Epidermal melanocyte (primary cell): ENCODE results near the gene LSM12.
A peak's percentile ranks its signal among the peaks of the same experiment; 100 is the strongest.
"Not testable (repeated sequence)": the region's sequence is repeated elsewhere in the genome, so short reads cannot be mapped to it uniquely, and the experiment has no call there.

Experiments
- DNase-seq: peaks from one replicate; pipeline ENCODE4 v3.0.0; 2011; ENCODE audit warnings: low spot score; ENCODE audit not compliant: insufficient read length

LSM12 gene

DNA sequence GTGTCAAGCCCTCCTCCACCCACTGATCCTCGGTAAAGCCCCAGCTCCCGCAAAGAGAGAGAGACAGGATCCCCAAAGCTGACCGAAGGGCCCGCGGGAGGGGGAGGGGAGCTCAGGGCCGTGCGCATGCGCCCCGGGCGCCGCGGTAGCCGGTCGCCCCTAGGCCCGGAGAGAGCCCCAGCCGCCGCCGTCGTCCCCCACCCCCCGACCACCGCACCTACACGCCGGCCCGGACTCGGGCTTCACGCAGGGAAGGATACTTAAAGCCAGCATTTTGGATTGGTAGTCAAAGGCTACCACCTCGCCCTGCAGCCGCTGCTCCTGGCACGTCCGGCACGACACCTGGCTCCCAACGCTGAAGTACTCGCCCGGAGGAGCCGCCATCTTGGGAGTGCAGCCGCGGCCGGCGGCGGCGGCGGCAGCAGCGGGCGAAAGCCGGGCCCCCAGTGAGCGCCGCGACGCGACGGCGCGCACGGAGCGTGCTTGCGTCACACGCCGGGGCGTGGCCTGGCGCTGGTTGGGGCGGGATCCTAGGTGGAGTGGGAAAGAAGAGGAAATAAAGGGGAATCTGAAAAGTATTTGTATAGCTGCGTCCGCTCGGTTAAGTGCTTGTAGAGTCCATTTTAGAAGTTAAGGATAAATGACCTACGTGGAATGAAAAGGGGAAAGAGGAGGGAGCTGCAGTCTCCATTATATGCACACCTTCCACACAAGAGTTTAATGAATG is at the start of gene LSM12:
TSS of gene LSM12 (minus strand) at position 468 of the 727 bp plus-strand sequence. CDS start at position 384, 84 bp downstream.
- peak; percentile 87 for DNase-seq

DNA sequence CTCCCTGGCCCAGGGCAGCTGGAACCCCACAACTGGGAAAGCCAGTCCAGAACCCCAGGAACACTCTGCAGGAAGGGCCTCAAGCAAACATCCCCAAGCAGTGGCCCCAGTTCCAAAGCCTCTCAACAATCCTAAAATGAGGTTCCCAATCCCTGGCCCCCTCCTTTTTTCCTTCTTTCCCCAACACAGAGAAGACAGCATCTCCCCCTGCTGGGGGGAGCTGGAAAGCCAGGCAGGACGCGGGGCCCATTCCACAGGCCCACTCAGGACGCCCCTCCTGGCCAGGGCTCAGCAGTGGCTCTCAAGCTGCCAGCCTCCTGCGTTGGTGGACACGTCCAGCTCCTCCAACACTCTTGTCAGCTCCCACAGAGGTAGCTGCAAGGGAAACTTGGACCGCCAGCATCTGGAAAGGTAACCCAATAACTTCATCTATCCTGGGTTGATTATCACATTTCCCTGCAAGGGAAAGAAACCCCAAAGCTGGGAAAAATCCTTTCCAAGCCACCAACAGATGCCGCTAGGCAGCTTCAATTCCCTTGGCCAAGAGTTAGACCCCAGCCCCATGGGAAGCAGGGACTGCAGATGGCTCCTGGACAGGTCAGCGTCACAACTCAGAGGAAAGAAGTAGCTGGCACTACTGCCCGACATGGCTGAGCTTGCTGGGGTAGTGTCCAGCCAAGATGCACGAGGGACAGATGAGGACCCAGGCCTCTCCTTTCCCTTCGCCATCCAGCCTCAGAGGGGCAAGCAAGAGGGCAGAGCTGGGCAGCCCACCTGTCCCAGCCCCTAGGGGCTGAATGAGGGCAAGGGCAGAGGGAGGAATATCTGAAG is 49.3 kb upstream of the LSM12 start:
- peak; percentile 43 for DNase-seq

DNA sequence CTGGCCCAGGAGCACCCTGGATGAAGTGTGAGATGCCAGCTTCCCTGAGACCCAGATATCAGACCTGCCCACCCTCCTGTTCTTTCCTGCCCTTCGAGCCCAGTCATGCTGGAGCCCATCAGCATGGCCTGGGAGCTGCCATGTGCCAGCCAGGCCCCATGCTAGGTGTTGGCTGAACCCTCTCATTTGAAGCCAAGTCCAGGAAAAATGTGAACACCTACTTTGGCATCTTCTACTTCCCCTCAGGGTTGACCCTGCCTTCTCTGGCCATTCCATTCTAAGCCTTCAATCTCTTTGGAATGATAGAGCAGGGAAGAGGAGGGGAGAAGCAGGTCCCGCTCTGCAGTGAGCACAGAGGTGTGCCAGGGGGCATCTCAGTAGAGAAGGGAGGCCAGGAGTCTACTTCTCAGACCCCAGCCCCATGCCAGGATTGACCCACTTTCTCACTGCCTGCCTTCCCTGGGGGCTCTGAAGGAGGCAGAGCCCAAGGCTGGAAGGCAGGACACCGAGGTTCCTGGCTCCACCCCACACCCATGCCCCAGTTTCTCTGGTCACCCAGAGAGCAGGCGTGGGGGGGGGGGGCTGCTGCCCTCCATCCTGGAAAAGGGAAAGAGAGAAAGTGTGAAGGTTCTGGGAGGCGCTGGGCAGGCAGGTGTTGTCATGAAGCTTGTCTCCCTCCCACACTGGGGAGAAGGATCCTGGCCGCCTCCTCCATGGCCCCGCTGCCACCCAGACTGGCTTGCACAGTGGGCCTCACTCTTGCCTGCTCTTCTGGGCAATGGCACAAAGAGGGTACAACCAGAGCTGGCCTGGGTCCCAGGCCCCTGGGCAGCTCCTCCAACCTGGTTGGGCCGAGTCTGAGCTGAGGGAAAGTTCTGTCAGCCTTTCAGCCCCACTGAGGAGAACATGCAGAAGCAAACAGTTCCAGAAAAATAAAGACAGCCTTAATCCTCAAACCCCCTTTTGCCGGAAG is 47.7 kb upstream of the LSM12 start:
- no peak for DNase-seq

DNA sequence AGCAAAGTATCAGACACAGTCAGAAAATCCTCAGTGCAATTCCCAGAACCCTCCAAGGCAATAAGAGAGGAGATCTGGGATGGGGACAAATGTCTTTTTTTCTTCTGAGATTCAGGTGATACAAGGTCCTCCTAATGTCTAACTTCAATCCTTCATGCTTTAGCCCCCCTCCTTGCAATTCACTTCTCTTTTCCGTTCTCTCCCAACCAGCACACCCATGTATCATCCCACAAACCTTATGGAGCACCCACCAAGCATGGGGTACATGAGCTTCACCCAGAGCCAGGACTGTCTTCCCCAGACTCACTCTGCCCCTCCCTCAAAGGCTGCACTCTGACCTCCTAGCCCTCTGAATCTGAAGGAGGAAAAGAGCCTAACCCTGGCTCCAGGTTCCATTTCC is 46.9 kb upstream of the LSM12 start:
- no peak for DNase-seq

DNA sequence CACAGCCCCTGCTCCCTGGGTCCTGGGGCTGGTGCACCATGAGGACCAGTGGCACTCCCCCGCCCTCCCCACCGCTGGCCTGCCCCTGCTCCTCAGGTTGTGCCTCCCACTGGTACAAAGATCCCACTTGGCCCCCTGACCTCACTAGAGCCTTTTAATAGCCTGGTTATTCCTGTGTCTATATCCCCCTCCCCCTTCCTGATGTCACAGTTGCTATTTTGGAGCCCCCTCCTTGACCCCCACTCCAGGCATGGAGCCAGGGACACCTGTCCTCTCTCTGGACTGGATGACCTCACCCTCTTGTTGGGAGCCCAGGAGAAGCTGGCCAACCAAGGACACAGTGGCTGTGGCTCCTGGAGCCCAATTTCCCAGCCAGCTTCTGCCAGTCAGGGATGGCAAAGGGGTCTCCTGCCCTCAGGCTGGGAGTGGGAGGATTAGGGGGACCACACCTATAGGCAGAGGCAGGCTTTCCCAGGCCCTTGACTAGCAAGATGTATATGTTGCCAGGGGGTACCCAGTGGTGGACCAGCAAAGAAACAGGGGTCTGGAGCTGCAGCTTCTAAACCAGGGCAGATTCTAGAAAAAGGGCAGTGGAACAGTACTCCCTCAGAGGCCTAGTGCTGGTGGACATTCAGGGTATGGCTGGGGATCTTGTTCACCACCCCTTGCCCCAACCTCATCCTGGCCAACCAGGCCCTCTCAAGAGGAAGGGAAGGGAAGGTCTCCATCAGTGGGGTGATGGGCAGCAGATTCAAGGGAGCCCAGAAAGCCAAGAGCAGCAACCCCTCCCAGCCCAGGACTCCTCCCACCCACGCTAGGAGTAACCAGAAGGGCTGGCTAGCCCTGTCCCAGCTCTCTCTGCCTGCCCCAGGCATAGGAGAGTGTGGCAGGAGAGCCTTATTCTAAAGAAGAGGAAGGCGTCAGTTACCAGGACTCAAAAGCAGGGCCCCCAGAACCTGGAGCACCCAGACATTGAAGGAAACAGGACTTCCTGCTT is 46.1 kb upstream of the LSM12 start:
- no peak for DNase-seq

DNA sequence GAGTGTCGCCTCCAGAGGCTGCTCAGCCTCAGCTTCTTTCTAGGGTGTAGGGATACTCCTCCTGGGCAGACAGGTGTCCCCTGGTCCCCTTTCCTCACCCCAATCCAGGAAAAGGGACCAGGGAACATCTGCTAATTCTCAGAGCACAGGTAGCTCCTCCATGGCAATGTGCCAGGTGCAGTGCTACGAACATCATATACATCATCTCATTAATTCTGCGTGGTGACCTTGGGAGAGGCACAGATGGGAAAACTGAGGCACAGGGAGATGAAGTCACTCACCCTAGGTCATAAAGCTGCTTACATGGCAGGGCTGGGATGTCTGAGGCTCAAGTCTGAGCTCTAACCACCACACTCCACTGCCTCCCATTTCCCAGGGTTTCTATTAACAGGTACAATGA is 45.3 kb upstream of the LSM12 start:
- no peak for DNase-seq

DNA sequence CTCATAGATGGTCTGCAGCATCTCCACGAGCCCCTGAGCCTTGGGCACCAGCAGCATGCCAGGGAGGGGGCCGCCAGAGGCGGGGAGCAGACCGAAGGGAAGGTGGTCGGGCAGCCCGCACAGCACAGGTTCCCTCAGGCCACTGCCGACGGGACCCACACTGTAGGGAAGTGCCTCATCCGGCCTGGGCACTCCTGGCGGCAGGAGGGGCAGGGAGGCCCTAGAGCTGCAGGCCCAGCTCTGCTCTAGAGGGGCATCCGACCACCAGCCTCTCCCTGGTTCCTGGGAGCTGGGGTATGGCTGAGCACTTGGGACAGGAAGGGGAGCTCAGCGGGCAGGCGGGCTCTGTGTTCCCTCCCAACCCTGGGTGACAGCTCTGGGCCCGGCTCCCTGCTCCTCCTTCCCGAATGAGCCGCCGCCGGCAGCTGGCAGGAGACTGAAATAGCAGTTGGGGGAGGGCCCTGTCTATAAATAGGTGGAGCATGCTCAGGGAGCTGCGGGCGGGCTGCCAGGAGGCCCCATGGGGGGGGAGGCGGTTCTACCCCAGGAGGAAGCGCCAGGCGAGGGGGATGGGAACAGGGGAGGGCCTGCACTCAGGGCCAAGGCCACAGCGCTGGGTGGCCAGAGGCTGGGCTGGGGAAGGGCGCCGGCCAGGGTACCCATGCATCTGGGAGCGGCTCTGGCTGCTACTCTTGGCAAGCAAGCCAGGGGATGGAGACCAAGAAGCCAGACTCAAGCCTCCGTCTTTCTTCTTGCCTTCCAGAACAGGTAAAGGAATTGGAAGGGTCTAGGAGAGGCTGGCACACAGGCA is 44.6 kb upstream of the LSM12 start:
- peak; percentile 95 for DNase-seq

DNA sequence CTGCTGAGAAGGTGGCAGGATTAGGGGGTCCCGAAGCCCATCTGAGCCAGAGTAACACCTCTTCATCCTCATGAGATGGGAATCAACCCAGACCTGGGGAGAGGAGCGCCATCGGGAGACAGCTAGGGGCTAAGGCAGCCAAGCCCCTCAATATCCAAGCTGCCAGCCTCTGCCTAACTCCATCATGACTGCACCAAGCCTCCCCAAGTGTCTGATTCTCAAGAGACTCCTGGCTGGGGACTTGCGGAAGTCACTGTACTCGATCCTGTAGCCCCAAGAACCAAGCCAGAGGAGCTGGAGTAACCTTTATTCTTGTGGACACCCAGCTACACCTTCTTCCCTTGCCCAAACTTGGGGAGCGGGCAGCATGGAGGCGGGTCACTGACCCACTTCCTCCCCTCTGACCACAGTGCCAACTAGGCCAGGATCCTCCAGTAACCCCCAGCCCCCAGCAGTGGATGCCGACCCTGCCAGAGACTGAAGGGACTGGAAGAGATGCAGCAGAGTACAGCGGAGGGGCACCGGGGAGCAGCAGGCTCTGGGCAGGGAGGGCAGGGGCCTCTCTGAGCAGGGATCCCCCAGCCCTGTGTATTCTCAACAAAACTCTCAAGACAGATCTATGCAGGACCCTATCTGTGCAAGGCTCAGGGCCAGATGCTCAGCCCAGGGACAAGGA is 43.7 kb upstream of the LSM12 start:
- DNase-seq, result no peak

DNA sequence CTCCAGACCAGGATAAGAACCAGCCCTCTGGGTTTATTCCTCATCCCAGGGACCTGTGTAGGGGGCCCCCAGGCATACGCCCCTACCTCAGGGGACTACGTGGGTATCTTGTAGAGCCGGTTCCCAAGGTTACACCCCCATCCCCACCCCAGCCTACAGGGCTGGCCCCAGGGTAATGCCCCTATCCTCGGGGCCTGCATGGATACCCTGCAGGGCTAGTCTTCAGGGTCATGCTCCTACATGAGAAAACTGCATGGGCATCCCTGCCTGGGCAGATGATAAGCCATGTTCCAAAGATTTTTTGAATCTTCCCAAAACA is 42.8 kb upstream of the LSM12 start:
- no peak for DNase-seq

DNA sequence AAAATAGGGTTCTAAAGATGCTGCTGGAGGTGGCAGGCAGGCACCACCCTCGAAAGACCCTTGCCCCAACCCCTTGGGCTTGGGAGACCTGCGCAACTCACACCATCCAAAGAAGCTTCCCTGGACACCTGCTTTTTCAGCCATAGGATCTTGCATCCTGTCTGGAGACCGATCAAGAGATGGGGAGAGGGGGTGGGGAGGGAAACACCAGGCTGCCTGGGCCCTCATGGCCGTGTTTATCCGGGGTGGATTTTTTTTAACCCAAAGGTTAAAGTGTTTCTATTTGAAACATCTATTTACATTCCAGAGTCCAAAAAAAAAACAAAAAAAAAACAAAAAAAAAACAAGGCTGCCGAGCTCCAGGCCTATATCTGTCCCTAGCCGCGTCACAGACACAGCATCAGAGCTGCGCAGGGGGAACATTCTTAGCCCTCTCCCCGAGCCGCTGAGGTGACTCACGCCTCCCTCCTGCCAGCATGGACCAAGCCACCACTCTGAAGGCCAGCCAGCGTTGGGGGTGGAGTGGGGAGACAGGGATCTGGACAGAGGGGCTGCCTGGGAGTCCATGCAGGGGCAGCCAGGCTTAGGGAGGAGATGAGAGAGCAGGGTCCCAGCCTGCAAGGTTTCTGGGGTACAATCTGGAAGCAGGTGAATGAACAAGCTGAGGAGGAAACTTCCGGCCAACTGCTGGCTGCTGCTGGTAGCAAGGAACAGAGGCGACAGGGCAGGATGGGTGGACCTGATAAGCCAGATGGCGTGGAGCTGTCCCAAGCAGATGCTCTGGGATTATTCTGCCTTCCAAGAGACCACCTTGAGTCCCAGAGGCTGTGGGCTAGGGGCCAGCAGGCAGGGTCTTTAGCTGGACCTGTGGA is 42.2 kb upstream of the LSM12 start:
- peak; percentile 48 for DNase-seq

DNA sequence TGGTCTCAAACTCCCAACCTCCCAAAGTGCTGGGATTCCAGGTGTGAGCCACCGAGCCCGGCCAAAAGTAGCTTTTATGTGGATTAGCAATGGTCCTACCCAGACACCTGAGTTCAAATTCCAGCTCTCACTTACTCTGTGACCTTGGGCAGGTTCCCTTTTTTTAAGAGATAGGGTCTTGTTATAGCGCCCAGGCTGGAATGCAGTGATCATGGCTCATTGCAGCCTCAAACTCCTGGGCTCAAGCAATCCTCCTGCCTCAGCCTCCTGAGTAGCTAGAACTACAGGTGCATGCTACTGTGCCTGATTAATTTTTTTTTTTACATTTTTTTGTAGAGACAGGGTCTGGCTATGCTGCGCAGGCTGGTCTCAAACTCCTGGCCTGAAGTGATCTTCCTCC is 40.3 kb upstream of the LSM12 start:
- no peak for DNase-seq

DNA sequence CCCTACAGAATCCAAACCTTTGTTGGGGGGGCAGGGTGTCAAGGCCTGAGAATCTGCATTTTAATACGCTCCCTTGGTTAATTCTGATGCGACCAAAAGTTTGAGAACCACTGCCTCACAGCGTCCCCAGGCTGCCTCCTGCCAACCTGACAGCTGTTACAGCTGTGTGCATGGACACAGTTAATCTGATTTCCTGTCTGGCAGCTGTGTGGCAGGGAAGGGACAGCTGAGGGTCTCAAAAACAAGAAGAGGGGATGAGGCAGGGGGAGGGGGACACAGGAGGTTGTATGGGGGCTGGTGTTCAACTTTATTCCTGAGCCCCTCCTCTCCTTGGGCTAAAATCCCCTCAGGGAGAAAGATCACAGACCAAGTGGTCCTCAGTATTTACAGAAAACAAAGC is 39.5 kb upstream of the LSM12 start:
- no peak for DNase-seq

DNA sequence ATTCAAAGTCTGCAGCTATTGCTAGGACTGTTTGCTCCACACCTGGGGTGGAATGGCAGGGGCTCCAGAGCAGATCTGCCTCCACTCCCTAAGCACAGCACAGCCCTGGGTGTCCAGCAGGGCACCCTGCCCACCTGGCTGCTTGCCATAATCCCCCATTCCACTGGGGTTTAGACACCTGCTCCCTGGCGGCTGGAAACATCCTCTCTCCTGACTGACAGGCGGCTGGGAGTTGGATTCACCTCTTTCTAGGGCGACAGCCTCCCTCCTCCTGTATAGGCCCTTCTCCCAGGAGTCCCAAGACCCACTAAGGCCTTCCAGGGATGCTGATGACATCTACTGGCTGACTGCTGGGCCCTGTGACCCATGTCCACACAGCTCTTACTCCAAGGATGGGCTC is 39.0 kb upstream of the LSM12 start:
- no peak for DNase-seq

DNA sequence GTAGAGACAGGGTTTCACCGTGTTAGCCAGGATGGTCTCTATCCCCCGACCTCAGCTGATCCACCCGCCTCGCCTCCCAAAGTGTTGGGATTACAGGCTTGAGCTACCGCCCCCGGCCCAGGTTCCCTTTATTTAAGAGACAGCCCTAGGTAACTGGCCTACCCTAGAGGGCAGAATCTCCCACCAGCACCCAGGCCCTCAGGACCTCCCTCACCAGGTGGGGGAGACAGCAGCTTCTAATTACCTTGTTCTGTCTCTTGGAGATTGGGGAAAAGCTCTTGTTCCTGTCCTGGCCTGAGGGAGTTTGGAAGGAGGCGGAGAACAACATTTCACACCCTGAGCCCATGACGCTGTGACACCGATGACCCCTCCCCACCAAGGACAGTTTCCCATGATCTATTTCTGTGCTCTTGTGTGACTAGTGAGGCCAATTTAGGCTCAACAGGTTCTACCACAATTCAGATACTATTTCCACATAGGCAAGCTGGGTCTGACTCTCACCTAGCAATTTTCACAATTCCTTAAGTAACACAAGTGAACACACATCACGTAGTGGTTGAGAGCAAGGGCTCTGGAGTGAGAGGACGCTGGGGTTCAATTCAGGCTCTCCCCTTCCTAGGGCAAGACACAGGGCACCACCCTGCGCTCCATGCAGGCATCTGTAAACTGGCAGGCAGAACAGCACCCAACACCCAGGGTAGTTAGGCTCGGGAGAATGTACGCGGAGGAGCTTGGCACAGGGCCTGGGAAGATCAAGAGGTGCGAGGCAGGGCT is 36.6 kb upstream of the LSM12 start:
- no peak for DNase-seq

DNA sequence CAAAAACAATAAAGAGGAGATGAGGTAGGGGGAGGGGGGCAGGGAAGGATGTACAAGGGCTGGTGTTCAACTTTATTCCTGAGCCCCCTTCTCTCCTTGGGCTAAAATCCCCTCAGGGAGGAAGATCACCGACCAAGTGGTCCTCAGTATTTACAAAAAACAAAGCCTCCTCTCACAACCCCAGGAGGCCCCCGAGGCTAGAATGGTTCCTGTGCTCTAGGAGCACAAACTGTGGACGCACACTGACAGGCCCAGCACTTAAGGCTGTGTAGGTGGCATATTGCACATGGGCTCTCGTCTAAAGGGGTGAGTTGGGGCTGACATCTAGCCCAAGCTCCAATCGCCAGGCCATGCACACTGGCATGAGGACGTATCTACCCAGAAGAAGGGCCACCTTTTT is 35.4 kb upstream of the LSM12 start:
- not testable (repeated sequence) for DNase-seq

DNA sequence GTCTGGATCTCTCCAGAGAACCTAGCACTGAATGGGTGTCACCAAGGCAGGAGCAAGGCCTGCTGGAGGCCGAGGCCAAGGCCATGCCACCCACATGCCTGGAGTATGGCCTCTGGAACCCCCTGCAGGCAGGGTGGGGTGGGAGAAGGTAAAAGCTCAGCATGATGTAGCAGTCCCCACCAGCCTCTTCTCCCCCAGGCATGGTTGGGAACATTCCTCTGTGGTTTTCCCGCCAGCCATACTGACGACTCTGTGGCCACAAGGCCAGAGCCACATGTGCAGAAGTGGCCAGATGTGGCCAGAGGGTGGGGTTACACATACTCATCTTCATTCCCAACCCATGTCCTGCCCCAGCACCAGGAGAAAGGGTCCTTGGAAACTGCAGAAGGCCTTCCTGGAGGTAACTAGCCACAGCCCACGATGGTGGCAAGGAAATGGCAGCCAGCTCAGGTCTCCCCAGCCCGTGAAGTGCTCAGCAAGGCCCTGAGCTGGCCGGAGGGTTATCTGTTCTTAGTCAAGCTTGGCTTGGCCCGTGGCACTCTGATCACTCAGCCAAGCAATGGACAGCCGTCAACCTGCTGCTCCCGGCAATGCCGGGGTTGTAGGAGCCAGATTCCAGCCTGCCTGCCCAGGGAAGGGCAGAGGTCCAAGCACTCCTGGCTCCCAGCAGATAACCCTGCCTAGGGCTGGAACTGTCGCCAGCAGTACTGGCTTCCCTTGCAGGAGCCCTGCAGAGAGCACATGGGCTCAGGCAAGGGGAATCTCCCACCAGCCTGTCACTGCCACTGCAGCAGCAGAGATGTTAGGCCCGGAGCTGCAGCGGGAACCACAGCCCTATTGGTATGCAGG is 30.9 kb upstream of the LSM12 start:
- no peak for DNase-seq
